Activated CD4-positive, alpha-beta memory T cell treated with anti-CD3 and anti-CD28 coated beads, Interleukin-2, amount 10 ng/mL, durations not matched to agents 7 days and 5 days (primary cell): Measurements from ENCODE around the gene FAM162A. TPM values are rescaled to one million over a fixed set of nuclear protein-coding genes. Genes with fewer than 3 reads are reported as not detected.
A peak's percentile ranks its signal among the peaks of the same experiment; 100 is the strongest.

ENCODE experiments used
- CTCF ChIA-PET: fragments of 350-600 bp; sonication (Branson Sonifier 250); formaldehyde crosslinking; loops from one replicate; lab custom pipeline; 2021; ENCODE audit warnings: antibody characterized with exemption, inconsistent platforms; lab: Charles Lee
- POLR2A ChIA-PET: fragments of 350-600 bp; sonication (Branson Sonifier 250); formaldehyde crosslinking; loops from one replicate; lab custom pipeline; 2021; ENCODE audit warnings: antibody characterized with exemption; lab: Charles Lee
- DNase-seq: peaks from one replicate; pipeline ENCODE4 v3.0.0-alpha.2; 2020
- H3K27ac Mint-ChIP-seq: one replicate; pipeline ENCODE4 v1.8.0; 2021; ENCODE audit warnings: mild to moderate bottlenecking, mixed read lengths
- H3K27me3 Mint-ChIP-seq: one replicate; pipeline ENCODE4 v1.8.0; 2021; ENCODE audit warnings: mixed read lengths
- H3K36me3 Mint-ChIP-seq: one replicate; pipeline ENCODE4 v1.8.0; 2021; ENCODE audit warnings: low read depth, mixed read lengths
- H3K4me1 Mint-ChIP-seq: one replicate; pipeline ENCODE4 v1.8.0; 2021; ENCODE audit warnings: mixed read lengths
- H3K4me3 Mint-ChIP-seq: one replicate; pipeline ENCODE4 v1.8.0; 2021; ENCODE audit warnings: mild to moderate bottlenecking, mixed read lengths
- H3K9me3 Mint-ChIP-seq: one replicate; pipeline ENCODE4 v1.8.0; 2021; ENCODE audit warnings: mixed read lengths
- total RNA-seq, 2 experiments: library from RNA; stranded (reverse); gene quantifications; one replicate each; pipeline ENCODE4 v1.2.3, GENCODE V29; 2021

Gene FAM162A
- total RNA-seq, 2 experiments from 2014 or later = 74.5 to 77.5 TPM

DNA sequence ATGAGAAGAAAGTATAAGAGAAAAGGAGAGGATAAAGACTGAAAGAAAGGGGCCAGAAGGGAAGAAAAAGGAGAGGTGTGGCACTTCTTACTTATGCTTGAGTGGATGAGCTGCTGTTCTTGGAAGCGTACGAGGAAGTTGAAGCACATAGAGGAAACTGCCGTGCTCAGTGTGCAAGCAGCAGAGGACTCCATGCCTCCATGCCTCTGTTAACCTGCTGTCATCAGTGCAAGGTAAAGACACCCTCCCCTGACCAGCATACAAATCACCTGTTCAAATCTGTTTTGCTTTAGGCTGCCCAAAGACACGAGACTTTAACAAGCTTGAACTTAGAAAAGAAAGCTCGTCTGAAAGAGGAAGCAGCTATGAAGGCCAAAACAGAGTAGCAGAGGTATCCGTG, 25.5 kb downstream of the FAM162A start:
- Mint-ChIP-seq H3K4me1 (peaks cover 28% of the 10 kb centered on the region), H3K27me3 (no peaks in the 10 kb centered on the region), H3K27ac (no peak overlapping the region), H3K36me3 (peaks cover 48% of the 10 kb centered on the region), H3K9me3 (no peaks in the 10 kb centered on the region), H3K4me3 (no peak overlapping the region)
- CTCF ChIA-PET = interaction anchor here (1.7 to 2.8 kb wide), 2 partner anchors 17 to 25 kb away, joined by 3 to 13 read pairs; partner anchors contain the start of gene FAM162A
- no peak for DNase-seq
- POLR2A ChIA-PET = interaction anchor here (1.2 kb wide), 1 partner anchor 25 kb away, joined by 5 read pairs; the partner anchor contains the start of gene FAM162A

DNA sequence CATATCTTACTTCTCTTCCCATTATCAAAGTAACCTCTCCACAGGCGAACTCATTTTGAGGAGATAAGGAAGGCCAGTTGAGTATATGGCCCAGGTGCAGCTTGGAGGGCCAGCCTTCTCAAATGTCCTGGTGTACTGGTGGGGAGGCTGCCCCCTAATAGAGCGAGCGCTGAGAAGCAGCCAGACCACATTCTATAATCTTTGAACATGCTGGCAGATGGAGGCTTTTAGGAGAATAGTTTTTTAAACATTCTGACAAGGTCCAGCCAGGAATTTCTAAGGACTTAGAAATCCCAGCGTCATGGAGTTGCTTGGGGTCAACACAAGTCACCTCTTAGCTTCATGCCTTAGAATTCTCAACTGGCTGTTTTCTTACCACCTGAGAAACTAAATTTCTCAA, 26.1 kb downstream of the FAM162A start:
- Mint-ChIP-seq H3K27ac (no peak overlapping the region), H3K27me3 (no peaks in the 10 kb centered on the region), H3K36me3 (peaks cover 53% of the 10 kb centered on the region), H3K4me3 (no peak overlapping the region), H3K9me3 (no peaks in the 10 kb centered on the region), H3K4me1 (peaks cover 34% of the 10 kb centered on the region)
- ChIA-PET CTCF (interaction anchor here (1.7 to 2.8 kb wide), 2 partner anchors 17 to 26 kb away, joined by 3 to 13 read pairs; partner anchors contain the start of gene FAM162A), POLR2A (interaction anchor here (1.2 kb wide), 1 partner anchor 26 kb away, joined by 5 read pairs; the partner anchor contains the start of gene FAM162A)
- DNase-seq = no peak

GRCh38 chr3:122410639-122411038, 26.7 kb downstream of the FAM162A start:
- no peak overlapping the region for H3K4me3 Mint-ChIP-seq
- no peak overlapping the region for H3K27ac Mint-ChIP-seq
- ChIA-PET POLR2A (no interaction called here), CTCF (interaction anchor here (0.8 to 1.4 kb wide), 3 partner anchors 18 to 28 kb away, joined by 3 to 7 read pairs (median 3); partner anchors contain the start of genes FAM162A and MIX23)
- H3K27me3 Mint-ChIP-seq = no peaks in the 10 kb centered on the region
- H3K9me3 Mint-ChIP-seq = no peaks in the 10 kb centered on the region
- no peak for DNase-seq
- peaks cover 37% of the 10 kb centered on the region for H3K4me1 Mint-ChIP-seq
- H3K36me3 Mint-ChIP-seq = peaks cover 51% of the 10 kb centered on the region

DNA sequence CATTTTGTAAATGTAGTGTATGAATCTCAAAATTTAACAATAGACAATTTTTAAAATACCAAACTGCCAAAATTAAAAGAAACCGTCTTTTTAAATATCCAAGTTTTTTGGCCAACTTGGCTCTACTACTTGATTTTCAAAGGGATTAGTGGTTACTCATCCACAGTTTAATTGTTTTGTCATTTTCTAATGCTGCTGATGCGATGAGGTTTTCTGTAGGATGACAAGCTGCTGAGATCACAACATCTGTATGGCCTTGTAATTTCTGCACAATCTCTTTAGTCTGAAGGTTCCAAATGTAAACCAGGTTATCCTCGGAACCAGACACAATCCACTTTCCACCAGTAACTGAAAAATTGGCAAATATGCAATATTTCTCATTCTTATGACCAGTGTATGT, 30.4 kb downstream of the FAM162A start:
- peak overlapping the region; percentile 86 for H3K4me3 Mint-ChIP-seq
- H3K36me3 Mint-ChIP-seq = peaks cover 28% of the 10 kb centered on the region
- H3K27ac Mint-ChIP-seq = no peak overlapping the region
- POLR2A ChIA-PET = interaction anchor here (1.0 to 2.7 kb wide), 4 partner anchors 30 to 150 kb away, joined by 3 to 29 read pairs (median 14); partner anchors contain the start of genes DTX3L, KPNA1 and PARP9
- H3K4me1 Mint-ChIP-seq = peaks cover 55% of the 10 kb centered on the region
- no peak for DNase-seq
- H3K9me3 Mint-ChIP-seq = no peaks in the 10 kb centered on the region
- H3K27me3 Mint-ChIP-seq = no peaks in the 10 kb centered on the region
- CTCF ChIA-PET = no interaction called here

DNA sequence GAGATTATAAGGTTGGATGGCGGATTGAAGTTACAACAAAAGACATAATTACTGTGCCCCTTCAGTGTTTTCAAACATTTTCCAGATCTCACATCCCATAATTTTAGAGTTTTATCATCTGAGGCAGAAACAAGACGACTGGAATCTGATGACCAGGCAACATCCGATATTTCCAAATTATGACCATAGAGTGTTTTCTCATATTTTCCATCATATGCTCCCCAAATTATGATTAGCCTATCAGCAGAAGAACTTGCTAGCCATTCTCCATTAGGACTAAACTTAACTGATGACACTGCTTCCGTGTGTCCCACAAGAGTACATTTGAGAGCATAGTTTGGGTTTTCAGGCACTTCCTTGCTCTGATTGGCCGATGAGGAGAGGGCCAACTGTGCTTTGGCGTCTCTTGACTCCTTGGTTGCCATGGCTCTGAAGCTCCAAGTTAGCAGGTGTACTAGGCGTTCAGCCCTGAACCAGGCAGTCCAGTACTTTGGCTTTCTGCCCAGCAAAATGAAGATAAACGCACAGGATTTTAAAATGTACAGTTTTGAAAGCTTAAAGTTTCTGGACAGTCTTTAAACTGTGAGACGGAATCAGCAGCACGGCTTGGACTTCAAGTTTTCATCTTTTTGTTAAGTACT, 31.2 kb downstream of the FAM162A start:
- Mint-ChIP-seq H3K9me3 (no peaks in the 10 kb centered on the region), H3K4me3 (peak overlapping the region; percentile 86), H3K4me1 (peaks cover 57% of the 10 kb centered on the region), H3K27me3 (no peaks in the 10 kb centered on the region), H3K36me3 (peaks cover 23% of the 10 kb centered on the region), H3K27ac (peak overlapping the region; percentile 93)
- DNase-seq = peak; percentile 60
- POLR2A ChIA-PET = interaction anchor here (1.1 to 3.9 kb wide), 15 partner anchors 7 to 870 kb away, joined by 3 to 63 read pairs (median 8); partner anchors contain the start of genes DTX3L, FAM162A, KPNA1 and MIX23
- CTCF ChIA-PET = interaction anchor here (1.9 to 3.2 kb wide), 5 partner anchors 22 to 868 kb away, joined by 4 to 42 read pairs (median 13); partner anchors contain the start of genes FAM162A, KPNA1, MIX23 and PARP14

- H3K4me1 Mint-ChIP-seq = peaks cover 57% of the 10 kb centered on the region
- peak; percentile 99 for DNase-seq
- peaks cover 19% of the 10 kb centered on the region for H3K36me3 Mint-ChIP-seq
- CTCF ChIA-PET = interaction anchor here (0.7 to 3.2 kb wide), 12 partner anchors 20 to 869 kb away, joined by 3 to 42 read pairs (median 4); partner anchors contain the start of genes DTX3L, FAM162A, KPNA1 and MIX23
- H3K9me3 Mint-ChIP-seq = no peaks in the 10 kb centered on the region
- no peaks in the 10 kb centered on the region for H3K27me3 Mint-ChIP-seq
- peak within 1 kb of the TSS; percentile 93 for H3K27ac Mint-ChIP-seq
- peak within 1 kb of the TSS; percentile 86 for H3K4me3 Mint-ChIP-seq
- POLR2A ChIA-PET = interaction anchor here (0.8 to 3.9 kb wide), 23 partner anchors 8 to 870 kb away, joined by 3 to 63 read pairs (median 4); partner anchors contain the start of genes DTX3L, FAM162A, HSPBAP1 and KPNA1
Observed at GRCh38 chr3:122415762-122416654, 32.0 kb downstream of the FAM162A start, which contains the start of gene WDR5B. TSS of gene WDR5B (minus strand) at chr3:122416062. CDS start at chr3:122415528, 534 bp downstream.

- peaks cover 22% of the 10 kb centered on the region for H3K36me3 Mint-ChIP-seq
- H3K9me3 Mint-ChIP-seq = no peaks in the 10 kb centered on the region
- H3K4me1 Mint-ChIP-seq = peaks cover 57% of the 10 kb centered on the region
- H3K27me3 Mint-ChIP-seq = no peaks in the 10 kb centered on the region
- H3K27ac Mint-ChIP-seq = peak overlapping the region; percentile 93
- H3K4me3 Mint-ChIP-seq = peak overlapping the region; percentile 86
- ChIA-PET POLR2A (interaction anchor here (0.8 to 3.9 kb wide), 13 partner anchors 9 to 871 kb away, joined by 3 to 63 read pairs (median 8); partner anchors contain the start of genes DTX3L, FAM162A, KPNA1 and MIX23), CTCF (interaction anchor here (0.5 to 3.2 kb wide), 9 partner anchors 21 to 950 kb away, joined by 3 to 42 read pairs (median 4); partner anchors contain the start of genes FAM162A, KPNA1, MIX23 and PARP14)
- DNase-seq = no peak
Observed at GRCh38 chr3:122416966-122417365, 33.0 kb downstream of the FAM162A start.

GRCh38 chr3:122421101-122421500, 37.1 kb downstream of the FAM162A start:
- Mint-ChIP-seq H3K4me3 (no peak overlapping the region), H3K9me3 (no peaks in the 10 kb centered on the region), H3K27ac (no peak overlapping the region), H3K36me3 (peaks cover 33% of the 10 kb centered on the region), H3K27me3 (no peaks in the 10 kb centered on the region), H3K4me1 (peaks cover 26% of the 10 kb centered on the region)
- no peak for DNase-seq
- CTCF ChIA-PET = no interaction called here
- POLR2A ChIA-PET = no interaction called here

DNA sequence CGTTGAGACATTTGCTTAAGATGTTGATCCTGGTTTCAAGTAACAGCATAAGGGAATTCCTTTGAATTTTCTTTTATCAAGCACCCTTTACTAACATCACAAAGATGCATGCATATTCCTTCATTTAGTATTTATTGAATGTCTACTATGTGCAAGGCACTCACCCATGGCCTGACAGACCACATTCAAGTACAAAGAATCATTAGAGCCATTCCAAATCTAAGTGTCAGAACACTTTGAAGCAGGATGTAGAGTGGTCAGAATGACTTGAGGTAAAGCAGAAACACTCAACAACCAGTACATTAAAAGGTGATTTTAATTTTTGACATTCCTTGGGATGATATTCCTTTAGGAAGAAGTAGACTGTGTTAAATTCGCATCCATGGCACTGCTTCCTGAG, 37.9 kb downstream of the FAM162A start:
- CTCF ChIA-PET = no interaction called here
- Mint-ChIP-seq H3K4me3 (no peak overlapping the region), H3K9me3 (no peaks in the 10 kb centered on the region), H3K27me3 (no peaks in the 10 kb centered on the region), H3K36me3 (peaks cover 40% of the 10 kb centered on the region), H3K4me1 (peaks cover 19% of the 10 kb centered on the region), H3K27ac (no peak overlapping the region)
- POLR2A ChIA-PET = no interaction called here
- no peak for DNase-seq

DNA sequence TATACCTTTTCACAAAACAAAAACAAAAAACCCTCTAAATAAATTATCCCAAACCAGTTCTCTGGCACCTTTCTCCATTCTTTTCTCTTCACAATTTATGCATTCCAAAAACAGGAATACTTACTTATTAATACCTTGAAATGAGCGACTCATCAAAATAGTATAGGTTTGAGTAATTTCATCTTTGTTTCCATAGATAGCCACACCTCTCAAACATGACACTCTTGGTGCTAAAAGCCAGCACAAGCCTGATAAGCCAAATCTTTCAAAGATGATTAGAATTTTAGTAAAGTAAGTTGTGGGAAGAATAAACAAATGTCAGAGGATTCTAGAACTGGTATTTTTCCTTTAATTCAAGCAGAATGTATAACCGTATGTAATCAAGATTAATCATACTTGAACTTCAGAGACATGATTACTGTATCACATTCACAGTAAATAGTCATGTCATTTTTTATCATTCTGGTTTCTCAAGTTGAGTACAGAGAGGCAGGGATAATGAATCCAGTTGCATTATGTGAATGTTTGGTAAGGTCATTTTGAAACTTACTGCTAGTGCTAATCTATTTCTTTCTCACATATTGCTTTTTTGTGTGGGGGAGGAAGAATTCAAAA, 44.0 kb downstream of the FAM162A start:
- DNase-seq = no peak
- peak overlapping the region; percentile 18 for H3K27ac Mint-ChIP-seq
- H3K27me3 Mint-ChIP-seq = no peaks in the 10 kb centered on the region
- ChIA-PET POLR2A (interaction anchor here (1.1 kb wide), 1 partner anchor 12 kb away, joined by 4 read pairs; the partner anchor contains the start of gene WDR5B), CTCF (no interaction called here)
- H3K36me3 Mint-ChIP-seq = peaks cover 74% of the 10 kb centered on the region
- H3K9me3 Mint-ChIP-seq = no peaks in the 10 kb centered on the region
- no peak overlapping the region for H3K4me3 Mint-ChIP-seq
- peaks cover 20% of the 10 kb centered on the region for H3K4me1 Mint-ChIP-seq

- Mint-ChIP-seq H3K4me3 (no peak overlapping the region), H3K36me3 (peaks cover 77% of the 10 kb centered on the region), H3K27me3 (no peaks in the 10 kb centered on the region), H3K27ac (no peak overlapping the region), H3K4me1 (peaks cover 17% of the 10 kb centered on the region), H3K9me3 (peaks cover 2% of the 10 kb centered on the region)
- ChIA-PET CTCF (no interaction called here), POLR2A (no interaction called here)
- no peak for DNase-seq
Observed at GRCh38 chr3:122430371-122430770, 46.4 kb downstream of the FAM162A start.

GRCh38 chr3:122435950-122436349, 52.0 kb downstream of the FAM162A start:
- peaks cover 64% of the 10 kb centered on the region for H3K36me3 Mint-ChIP-seq
- no peaks in the 10 kb centered on the region for H3K4me1 Mint-ChIP-seq
- H3K27ac Mint-ChIP-seq = no peak overlapping the region
- H3K9me3 Mint-ChIP-seq = peaks cover 11% of the 10 kb centered on the region
- no peaks in the 10 kb centered on the region for H3K27me3 Mint-ChIP-seq
- no peak for DNase-seq
- ChIA-PET POLR2A (no interaction called here), CTCF (no interaction called here)
- no peak overlapping the region for H3K4me3 Mint-ChIP-seq
